H9 (cell line): ENCODE measurements around the gene FOXI1. TPM values are rescaled to one million over a fixed set of nuclear protein-coding genes. Genes with fewer than 3 reads are reported as not detected.

Experiments used
- DNase-seq: peaks from one replicate; pipeline ENCODE4 v3.0.0-alpha.2; 2017
- H2AFZ ChIP-seq: one replicate; pipeline ENCODE4 v1.6.1; 2013; ENCODE audit warnings: mild to moderate bottlenecking, low read length, control low read depth, moderate library complexity
- H2AK5ac ChIP-seq: 2 replicates; pipeline ENCODE4 v1.6.1; 2013; ENCODE audit warnings: low read length, control low read depth, mixed read lengths; ENCODE audit not compliant: insufficient read length
- H2BK120ac ChIP-seq: one replicate; pipeline ENCODE4 v1.6.1; 2013; ENCODE audit warnings: low read depth, mild to moderate bottlenecking, low read length, control low read depth, inconsistent platforms; ENCODE audit not compliant: poor library complexity, severe bottlenecking
- H2BK12ac ChIP-seq: 2 replicates; pipeline ENCODE4 v1.6.1; 2013; ENCODE audit warnings: low read length, control low read depth, mixed read lengths, low read depth; ENCODE audit not compliant: insufficient read length
- H2BK15ac ChIP-seq: 2 replicates; pipeline ENCODE4 v1.6.1; 2013; ENCODE audit warnings: low read depth, low read length, control low read depth
- H2BK20ac ChIP-seq: one replicate; pipeline ENCODE4 v1.6.1; 2013; ENCODE audit warnings: low read depth, mild to moderate bottlenecking, low read length, control low read depth, inconsistent platforms; ENCODE audit not compliant: poor library complexity, severe bottlenecking
- H2BK5ac ChIP-seq: 2 replicates; pipeline ENCODE4 v1.6.1; 2013; ENCODE audit warnings: low read length, control low read depth, mixed read lengths; ENCODE audit not compliant: insufficient read length
- H3K14ac ChIP-seq: 2 replicates; pipeline ENCODE4 v1.6.1; 2013; ENCODE audit warnings: low read length, control low read depth; ENCODE audit not compliant: insufficient read depth
- H3K18ac ChIP-seq: 2 replicates; pipeline ENCODE4 v1.6.1; 2013; ENCODE audit warnings: low read depth, mild to moderate bottlenecking, mixed read lengths, low read length, control low read depth; ENCODE audit not compliant: insufficient read length
- H3K23ac ChIP-seq: 2 replicates; pipeline ENCODE4 v1.6.1; 2013; ENCODE audit warnings: low read length, control low read depth, mixed read lengths, low read depth; ENCODE audit not compliant: insufficient read length
- H3K23me2 ChIP-seq: 2 replicates; pipeline ENCODE4 v1.6.1; 2013; ENCODE audit warnings: low read depth, mild to moderate bottlenecking, mixed read lengths, low read length, control low read depth; ENCODE audit not compliant: insufficient read length, poor library complexity, severe bottlenecking
- H3K27ac ChIP-seq: 2 replicates; pipeline ENCODE4 v1.5.1; 2013; ENCODE audit warnings: low read length, control low read depth, mixed read lengths, low read depth; ENCODE audit not compliant: insufficient read length
- H3K27me3 ChIP-seq: 2 replicates; pipeline ENCODE4 v1.6.1; 2013; ENCODE audit warnings: low read length, control low read depth, inconsistent platforms; ENCODE audit not compliant: insufficient read depth
- H3K4ac ChIP-seq: 2 replicates; pipeline ENCODE4 v1.6.1; 2013; ENCODE audit warnings: low read depth, mild to moderate bottlenecking, control low read depth, inconsistent platforms, low read length, moderate library complexity
- H3K4me1 ChIP-seq: 2 replicates; pipeline ENCODE4 v1.6.1; 2013; ENCODE audit warnings: low read length, control low read depth, inconsistent platforms; ENCODE audit not compliant: insufficient read depth
- H3K4me2 ChIP-seq: 2 replicates; pipeline ENCODE4 v1.6.1; 2013; ENCODE audit warnings: low read length, control low read depth, mixed read lengths; ENCODE audit not compliant: insufficient read length, insufficient read depth
- H3K56ac ChIP-seq: 2 replicates; pipeline ENCODE4 v1.6.1; 2013; ENCODE audit warnings: low read depth, mild to moderate bottlenecking, mixed read lengths, low read length, control low read depth; ENCODE audit not compliant: insufficient read length
- H3K79me1 ChIP-seq: 2 replicates; pipeline ENCODE4 v1.6.1; 2013; ENCODE audit warnings: low read depth, mild to moderate bottlenecking, moderate library complexity, low read length, control low read depth, inconsistent platforms; ENCODE audit not compliant: insufficient read depth, poor library complexity, severe bottlenecking
- H3K79me2 ChIP-seq: 2 replicates; pipeline ENCODE4 v1.6.1; 2013; ENCODE audit warnings: low read length, control low read depth, inconsistent platforms; ENCODE audit not compliant: insufficient read depth
- H3K9ac ChIP-seq: 2 replicates; pipeline ENCODE4 v1.6.1; 2013; ENCODE audit warnings: low read length, control low read depth, mixed read lengths; ENCODE audit not compliant: insufficient read length; ENCODE audit errors: extremely low read depth
- H3K9me3 ChIP-seq: one replicate; pipeline ENCODE4 v1.6.1; 2013; ENCODE audit warnings: low read depth, low read length, inconsistent platforms; ENCODE audit not compliant: control insufficient read depth
- H3T11ph ChIP-seq: one replicate; pipeline ENCODE4 v1.6.1; 2013; ENCODE audit warnings: mild to moderate bottlenecking, low read length, control low read depth, inconsistent platforms
- H4K20me1 ChIP-seq: one replicate; pipeline ENCODE4 v1.6.1; 2013; ENCODE audit not compliant: control insufficient read depth, insufficient read length, insufficient read depth
- H4K5ac ChIP-seq: 2 replicates; pipeline ENCODE4 v1.6.1; 2013; ENCODE audit warnings: low read depth, mild to moderate bottlenecking, mixed read lengths, low read length, control low read depth; ENCODE audit not compliant: insufficient read length
- H4K8ac ChIP-seq: replicated peaks from 2 replicates; pipeline ENCODE4 v1.6.1; 2013; ENCODE audit warnings: low read length, control low read depth, mixed read lengths, low read depth; ENCODE audit not compliant: insufficient read length
- H4K91ac ChIP-seq: 2 replicates; pipeline ENCODE4 v1.6.1; 2013; ENCODE audit warnings: low read depth, mild to moderate bottlenecking, moderate library complexity, mixed read lengths, low read length, control low read depth; ENCODE audit not compliant: insufficient read length
- H3K27ac Mint-ChIP-seq, 3 experiments: 2 replicates in 2 of 3; 3 replicates in 1 of 3; pipeline ENCODE4 v1.8.0; 2020 to 2021; ENCODE audit warnings: mixed read lengths in 3 of 3, mild to moderate bottlenecking in 1 of 3, moderate library complexity in 1 of 3
- H3K27me3 Mint-ChIP-seq: 2 replicates; pipeline ENCODE4 v1.8.0; 2021; ENCODE audit warnings: low read depth, mild to moderate bottlenecking, moderate library complexity, mixed read lengths
- H3K36me3 Mint-ChIP-seq, 3 experiments: 2 replicates in 2 of 3; 3 replicates in 1 of 3; pipeline ENCODE4 v1.8.0; 2020 to 2021; ENCODE audit warnings: low read depth in 3 of 3, mixed read lengths in 3 of 3; ENCODE audit not compliant: insufficient read depth in 1 of 3
- H3K4me1 Mint-ChIP-seq, 2 experiments: 2 replicates each; pipeline ENCODE4 v1.8.0; 2020; ENCODE audit warnings: mixed read lengths in 2 of 2
- H3K4me3 Mint-ChIP-seq, 2 experiments: 2 replicates in 1 of 2; 3 replicates in 1 of 2; pipeline ENCODE4 v1.8.0; 2020 to 2021; ENCODE audit warnings: mild to moderate bottlenecking in 2 of 2, mixed read lengths in 2 of 2, moderate library complexity in 1 of 2
- H3K9me3 Mint-ChIP-seq, 2 experiments: 2 replicates in 1 of 2; 3 replicates in 1 of 2; pipeline ENCODE4 v1.8.0; 2020; ENCODE audit warnings: mild to moderate bottlenecking in 2 of 2, mixed read lengths in 2 of 2, moderate library complexity in 1 of 2
- CTCF ChIP-seq: fragments of 200-600 bp; sonication (generic); conservative IDR thresholded peaks from 3 replicates; pipeline ENCODE4 v1.8.0; 2021; ENCODE audit warnings: antibody characterized with exemption, mild to moderate bottlenecking
- WGBS: extraction: QIAGEN DNeasy Blood & Tissue Kit; methylation state at CpG from one replicate; pipeline ENCODE4 v1.1.7; 2013; ENCODE audit warnings: missing lambda C conversion rate, low lambda C conversion rate, mixed read lengths; ENCODE audit not compliant: insufficient read length; ENCODE audit errors: extremely low coverage; 5-methylcytosine and 5-hydroxymethylcytosine counted together
- total RNA-seq: library from RNA; stranded (reverse); gene quantifications from 2 replicates; pipeline ENCODE4 v1.2.1, GENCODE V29; 2021

Gene FOXI1
- total RNA-seq, 1 experiment from 2014 or later, result not detected

- Mint-ChIP-seq H3K36me3 (peaks cover 9 to 18% (median 12%) of the 10 kb centered on the region in 3 experiments; a peak in 6 of 7 replicates), H3K27ac (no peak overlapping the region; a peak in 1 of 7 replicates), H3K27me3 (peaks cover 81% of the 10 kb centered on the region), H3K9me3 (peaks cover 20 to 22% of the 10 kb centered on the region in 2 experiments), H3K4me1 (peaks cover 37 to 45% of the 10 kb centered on the region in 2 experiments), H3K4me3 (no peak overlapping the region)
- H4K20me1 ChIP-seq, result no peaks in the 10 kb centered on the region
- H3T11ph ChIP-seq, result no peak overlapping the region
- no peaks in the 10 kb centered on the region for H3K79me1 ChIP-seq
- H2AFZ ChIP-seq, result no peak overlapping the region
- H3K79me2 ChIP-seq, result no peaks in the 10 kb centered on the region
- H3K18ac ChIP-seq, result no peak overlapping the region
- no peak for DNase-seq
- H3K4me2 ChIP-seq, result no peak overlapping the region
- no peaks in the 10 kb centered on the region for H3K23me2 ChIP-seq
- H3K56ac ChIP-seq, result no peak overlapping the region
- no peak overlapping the region for H3K4ac ChIP-seq
- no peak overlapping the region for H3K9ac ChIP-seq
- no peak overlapping the region for H2BK5ac ChIP-seq
- no peak overlapping the region for H2BK20ac ChIP-seq
- H2AK5ac ChIP-seq, result no peak overlapping the region
- no peak overlapping the region for H2BK15ac ChIP-seq
- H4K8ac ChIP-seq, result no peak overlapping the region
- no peak overlapping the region for H2BK12ac ChIP-seq
- H3K27me3 ChIP-seq, result no peaks in the 10 kb centered on the region; the same call in 1 of the 2 replicates
- no peak overlapping the region for H3K23ac ChIP-seq
- no peak overlapping the region for H3K27ac ChIP-seq
- no peaks in the 10 kb centered on the region for H3K4me1 ChIP-seq
- H2BK120ac ChIP-seq, result no peak overlapping the region
- H3K9me3 ChIP-seq, result peaks cover 6% of the 10 kb centered on the region
- TF ChIP-seq CTCF, result no peak
- H3K14ac ChIP-seq, result no peak overlapping the region
- WGBS, result no CpG with 5 or more reads among the region's 7 CpGs
- no peak overlapping the region for H4K5ac ChIP-seq
- H4K91ac ChIP-seq, result no peak overlapping the region
Observed at GRCh38 chr5:170114271-170114670, 8.6 kb downstream of the FOXI1 start.
